NCI-H128 (cell line): ENCODE data around the gene GLI2.

Experiments
- DNase-seq: peaks from one replicate; lab custom pipeline; 2025; ENCODE audit not compliant: unreplicated experiment; lab: John Stamatoyannopoulos, UW

Gene GLI2

GRCh38 chr2:120712180-120712681, 23.4 kb upstream of the GLI2 start:
- no peak for DNase-seq

GRCh38 chr2:120715353-120715752, 20.3 kb upstream of the GLI2 start:
- no peak for DNase-seq

DNA sequence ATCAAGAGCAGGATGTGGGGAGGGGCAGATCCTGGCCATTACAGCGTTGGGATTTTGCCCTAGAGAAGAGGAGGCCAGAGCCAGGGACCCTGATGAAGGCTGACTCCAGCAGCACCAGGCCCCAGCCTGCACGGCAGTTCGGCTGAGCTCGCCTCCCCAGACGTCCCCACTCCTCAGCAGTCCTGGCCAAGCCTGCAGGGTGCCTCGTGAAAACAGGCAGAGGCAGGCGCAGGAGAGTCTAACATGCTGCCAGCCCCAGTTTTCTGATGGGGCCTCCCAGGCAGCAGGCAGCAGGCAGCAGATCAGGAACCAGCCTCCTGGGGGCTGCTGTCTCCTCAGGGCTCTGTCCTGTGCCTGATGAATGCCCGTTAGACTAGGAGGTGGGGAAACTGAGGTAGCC, 19.7 kb upstream of the GLI2 start:
- no peak for DNase-seq

DNA sequence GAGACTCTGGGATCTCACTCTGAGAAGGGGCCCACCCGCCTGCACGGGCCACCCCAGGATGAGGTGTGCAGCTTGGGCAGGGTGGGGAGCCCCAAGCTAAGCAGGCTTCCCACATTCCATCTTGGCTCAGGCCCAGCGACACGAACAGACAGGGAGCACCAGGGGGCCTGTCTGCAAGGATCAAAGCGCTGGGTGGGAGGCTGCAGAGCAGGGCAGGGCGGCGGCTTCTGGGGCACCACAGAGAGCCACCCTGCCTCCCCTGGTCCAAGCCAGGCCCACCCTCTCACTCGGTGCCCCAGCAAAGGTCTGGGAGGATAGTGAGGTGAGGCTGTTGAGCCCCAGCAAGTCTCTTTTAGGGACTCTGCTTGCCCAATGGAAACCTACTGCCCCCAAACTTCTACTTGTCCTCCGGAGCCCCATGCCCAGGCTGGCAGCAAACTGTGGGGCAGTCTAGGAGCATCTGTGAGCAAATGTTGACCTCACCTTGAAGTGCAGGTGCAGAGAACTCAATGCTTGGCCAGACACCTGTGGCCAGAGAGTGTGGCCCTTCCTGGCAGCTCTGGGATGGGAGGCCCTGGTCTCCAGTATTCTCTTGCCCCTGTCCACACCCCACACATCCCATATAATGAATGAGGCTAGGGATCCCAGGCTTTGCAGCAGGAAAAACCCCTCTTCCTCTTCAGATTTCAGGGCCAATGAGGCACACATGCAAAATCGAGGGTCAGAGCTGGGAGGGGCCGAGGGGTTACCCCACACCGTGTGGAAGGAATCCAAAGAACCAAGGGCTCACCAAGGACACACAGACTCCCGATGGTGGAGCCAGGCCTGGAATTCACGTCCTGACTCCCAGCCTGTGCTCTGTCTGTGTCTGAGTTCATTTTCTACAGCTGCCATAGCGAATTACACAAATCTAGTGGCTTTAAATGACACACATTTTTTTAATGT, 18.8 kb upstream of the GLI2 start:
- DNase-seq = no peak

DNA sequence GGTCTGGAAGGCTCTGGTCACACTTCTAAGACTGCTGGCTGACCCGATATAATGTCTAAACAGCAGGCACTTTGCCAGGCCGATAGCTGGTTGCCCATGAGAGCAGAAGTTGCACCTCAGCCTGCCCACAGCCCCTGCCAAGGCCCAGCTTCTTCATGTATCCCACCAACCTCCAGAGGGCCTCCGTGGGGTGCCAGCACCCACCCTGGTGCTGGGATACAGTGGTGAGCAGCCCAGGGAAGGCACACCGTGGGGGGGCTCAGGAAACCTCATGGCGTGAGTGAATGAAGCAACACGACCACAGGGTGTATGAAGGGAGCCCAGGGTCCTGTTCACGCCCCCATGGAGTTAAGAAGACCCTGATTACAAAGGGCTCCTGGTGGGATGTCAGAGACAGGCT, 16.2 kb upstream of the GLI2 start:
- DNase-seq = no peak

GRCh38 chr2:120720231-120720630, 15.4 kb upstream of the GLI2 start:
- no peak for DNase-seq

GRCh38 chr2:120720746-120721375, 14.8 kb upstream of the GLI2 start:
- no peak for DNase-seq

GRCh38 chr2:120722246-120722567, 13.5 kb upstream of the GLI2 start:
- no peak for DNase-seq

GRCh38 chr2:120722568-120723421, 12.9 kb upstream of the GLI2 start:
- no peak for DNase-seq

DNA sequence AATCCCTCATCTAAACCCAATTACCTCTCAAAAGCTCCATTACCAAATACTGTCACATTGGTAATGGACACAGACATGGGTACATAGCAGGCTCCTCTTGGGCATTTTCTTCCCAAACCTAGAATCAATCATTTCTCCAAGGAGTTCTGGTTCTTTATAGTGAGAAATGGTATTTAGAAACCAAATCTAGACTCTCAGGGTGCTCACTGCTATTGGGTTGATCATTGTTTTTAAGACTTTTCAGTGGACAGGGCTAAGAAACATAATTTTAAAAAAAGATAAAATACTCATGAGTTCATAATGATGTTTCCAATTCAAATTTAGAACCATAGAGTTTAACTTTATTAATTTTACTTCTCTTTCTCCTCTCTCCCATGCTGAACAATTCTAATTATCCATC, 9.4 kb upstream of the GLI2 start:
- no peak for DNase-seq

GRCh38 chr2:120729406-120730399, 6.0 kb upstream of the GLI2 start:
- DNase-seq = no peak

DNA sequence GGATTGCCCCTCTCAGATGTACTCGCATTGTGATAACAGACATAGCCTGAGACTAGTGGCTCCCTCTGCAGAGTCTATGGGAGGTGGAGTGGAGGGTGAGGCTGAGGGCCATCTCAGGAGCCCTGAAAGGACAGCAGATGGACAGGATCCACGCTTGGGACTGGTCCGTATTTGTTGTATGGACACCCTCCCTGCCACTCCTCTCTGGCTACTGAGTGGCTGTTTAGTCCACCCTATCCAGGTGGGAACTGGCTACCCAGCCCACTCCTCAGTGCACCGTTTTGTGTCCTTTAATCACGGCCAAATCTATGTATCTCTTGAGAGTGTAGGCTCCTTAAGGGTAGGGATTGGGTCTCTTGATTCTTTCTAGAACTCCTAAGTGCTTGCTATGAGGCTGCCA, 4.5 kb upstream of the GLI2 start:
- no peak for DNase-seq

- DNase-seq = no peak
Measured at GRCh38 chr2:120732506-120733237, 3.0 kb upstream of the GLI2 start.

DNA sequence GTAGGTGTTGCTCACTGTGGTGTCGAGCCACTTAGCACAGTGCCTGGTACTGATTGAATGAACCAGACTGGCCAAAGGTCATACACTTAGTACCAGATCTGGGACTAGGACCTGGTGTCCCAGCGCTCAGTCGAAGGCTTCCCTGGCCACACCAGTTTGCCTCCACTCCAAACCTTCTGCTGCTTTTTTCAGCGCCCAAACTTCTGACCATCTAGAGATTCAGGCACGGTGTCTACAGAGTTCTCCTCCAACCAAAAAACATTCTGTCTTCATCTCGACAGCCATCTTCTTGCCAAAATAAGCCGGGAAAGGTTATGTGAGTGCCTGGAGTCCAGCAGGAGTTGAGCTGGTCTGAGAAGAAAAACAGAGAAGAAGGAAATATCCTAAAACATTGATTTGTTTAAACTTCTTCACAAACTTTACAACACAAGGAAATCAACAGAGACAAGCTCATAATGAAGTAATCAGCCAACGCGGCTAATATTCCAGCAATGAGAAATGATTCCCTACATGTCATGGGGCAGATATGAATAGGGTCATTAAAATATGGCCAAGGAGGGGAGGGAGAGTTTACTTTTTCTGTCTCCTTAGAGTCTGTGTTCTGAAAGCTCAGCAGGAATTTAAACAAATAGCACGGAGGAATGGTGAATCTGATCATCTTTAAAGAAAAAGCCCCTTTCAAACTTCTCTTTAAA, 2.3 kb upstream of the GLI2 start:
- no peak for DNase-seq

- no peak for DNase-seq
Measured at GRCh38 chr2:120734930-120735651, 577 bp upstream of the GLI2 start.

DNA sequence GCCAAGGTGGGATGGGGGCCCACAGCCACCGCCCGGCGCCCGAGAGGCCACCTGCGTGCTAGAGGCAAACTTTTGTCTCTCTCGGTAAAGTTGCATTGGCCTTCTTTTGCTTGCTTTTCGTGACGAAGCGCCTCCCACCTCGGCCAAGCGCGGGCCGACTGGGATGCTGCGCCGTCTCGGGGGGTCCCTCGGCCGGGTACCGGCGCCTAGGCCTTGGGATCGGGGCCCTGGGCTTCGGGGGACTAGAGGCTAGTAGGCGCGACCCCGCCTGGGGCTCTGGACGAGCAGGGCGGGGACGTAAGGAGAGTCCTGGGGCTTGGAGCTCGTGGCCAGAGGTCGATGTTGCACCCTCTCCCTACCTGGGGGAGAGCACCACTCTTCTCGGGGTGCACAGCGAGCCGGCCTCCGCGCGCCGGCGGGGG, 545 bp downstream of the GLI2 start:
- no peak for DNase-seq

DNA sequence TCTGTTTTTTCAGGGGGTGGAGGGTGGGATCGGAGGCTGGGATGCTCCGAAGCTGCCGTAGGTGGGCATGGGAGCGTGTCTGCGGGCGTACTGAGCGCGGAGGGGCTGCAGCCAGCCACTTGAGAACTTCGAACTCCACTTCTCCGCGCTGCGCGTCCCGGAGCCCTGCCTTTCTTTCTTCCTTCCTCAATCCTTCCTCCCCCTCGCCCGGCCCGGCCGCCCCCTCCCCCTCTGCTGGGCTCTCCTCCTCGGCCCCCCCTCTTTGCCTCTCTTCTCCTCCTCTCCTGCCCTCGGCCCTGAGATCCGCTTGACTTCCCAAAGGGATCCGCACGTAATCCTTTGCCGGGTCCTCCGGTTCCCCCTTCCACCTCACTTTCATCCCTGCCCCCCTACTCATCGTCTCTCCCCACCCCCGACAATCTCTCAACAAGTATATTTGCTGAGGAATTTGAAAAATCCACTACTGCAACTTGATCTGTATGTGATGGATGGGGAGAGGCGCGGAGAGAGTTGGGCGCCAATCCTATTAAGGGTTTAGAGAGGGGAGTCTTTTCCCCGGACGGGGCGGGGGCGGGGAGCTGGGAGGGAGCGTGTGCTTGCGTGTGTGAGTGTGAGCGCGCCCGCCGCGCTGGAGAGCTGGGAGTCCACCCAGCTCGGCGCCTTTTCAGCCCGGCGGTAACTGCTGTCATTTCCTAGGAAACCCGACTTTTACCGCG, 1.1 kb downstream of the GLI2 start:
- DNase-seq = no peak
